GM18502 (cell line): ENCODE results near the gene DDAH1.
A peak's percentile ranks its signal among the peaks of the same experiment; 100 is the strongest.
"Not testable (repeated sequence)": the region's sequence is repeated elsewhere in the genome, so short reads cannot be mapped to it uniquely, and the experiment has no call there.

Experiments used
- ATAC-seq: cut with Tn5 transposase; IDR thresholded peaks from one replicate; pipeline ENCODE4 v1.9.1; 2021; ENCODE audit warnings: mild to moderate bottlenecking; ENCODE audit not compliant: unreplicated experiment, poor library complexity

The DDAH1 gene

DNA sequence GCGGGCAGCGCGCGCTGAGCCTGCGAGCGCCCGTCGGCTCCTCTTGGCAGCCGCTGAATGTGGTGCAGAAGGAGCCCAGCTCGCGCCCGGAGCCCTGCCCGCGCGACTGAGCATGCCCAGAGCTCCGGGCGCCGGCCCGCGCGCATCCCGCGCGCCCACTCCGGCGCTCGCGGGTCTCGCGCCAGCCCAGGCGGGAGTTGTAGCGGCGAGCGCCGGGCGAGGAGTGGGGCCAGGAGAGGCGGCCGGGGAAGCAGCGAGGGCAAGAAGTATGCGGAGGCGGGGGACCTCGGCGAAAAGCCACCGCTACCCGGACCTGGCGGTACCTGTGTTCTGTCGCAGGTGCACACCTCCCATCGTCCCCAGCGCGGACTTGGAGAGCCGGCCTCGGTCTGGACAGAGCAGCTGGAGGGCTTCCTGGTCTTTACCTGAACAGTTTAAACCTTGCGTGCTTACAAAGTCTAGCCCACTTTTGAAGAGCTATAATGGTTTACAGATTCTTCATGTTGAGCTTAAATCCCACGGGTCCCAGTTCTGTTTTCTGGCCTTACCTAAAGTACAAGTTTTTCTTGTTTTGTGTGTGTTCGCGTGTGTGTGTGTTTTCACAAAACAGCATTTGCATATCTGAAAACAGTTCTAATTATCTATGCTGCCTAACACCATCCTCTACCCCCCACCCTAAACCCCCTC, at the start of gene DDAH1:
DDAH1 (minus strand) TSS at position 61 of the 687 bp plus-strand sequence. CDS start 114 bp downstream, outside the sequence.
- peak; percentile 56 for ATAC-seq

DNA sequence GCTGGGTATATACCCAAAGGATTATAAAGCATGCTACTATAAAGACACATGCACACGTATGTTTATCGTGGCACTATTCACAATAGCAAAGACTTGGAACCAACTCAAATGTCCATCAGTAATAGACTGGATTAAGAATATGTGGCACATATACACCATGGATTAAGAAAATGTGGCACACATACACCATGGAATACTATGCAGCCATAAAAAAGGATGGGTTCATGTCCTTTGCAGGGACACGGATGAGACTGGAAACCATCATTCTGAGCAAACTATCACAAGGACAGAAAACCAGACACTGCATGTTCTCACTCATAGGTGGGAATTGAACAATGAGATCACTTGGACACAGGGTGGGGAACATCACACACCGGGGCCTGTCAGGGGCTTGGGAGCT, 49.0 kb upstream of the DDAH1 start:
- ATAC-seq: not testable (repeated sequence)

DNA sequence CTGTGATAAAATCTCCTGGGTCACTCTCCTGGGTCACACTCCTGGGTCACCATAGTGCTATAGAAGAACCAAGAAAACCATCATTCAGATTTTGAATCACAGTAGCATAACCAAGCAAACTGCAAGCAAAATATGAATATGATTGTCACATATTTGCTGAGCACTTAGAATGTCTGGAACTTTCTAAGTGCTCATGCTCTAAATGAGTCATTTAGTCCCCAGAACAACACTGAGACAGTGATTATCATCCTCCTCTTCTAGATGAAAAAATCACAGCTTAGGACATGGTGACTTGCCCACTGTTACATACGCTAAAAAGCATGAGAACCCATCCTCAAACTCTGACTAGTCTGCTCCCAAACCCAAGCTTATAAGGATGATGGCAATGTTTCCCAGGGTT, 39.5 kb upstream of the DDAH1 start:
- ATAC-seq: no peak

DNA sequence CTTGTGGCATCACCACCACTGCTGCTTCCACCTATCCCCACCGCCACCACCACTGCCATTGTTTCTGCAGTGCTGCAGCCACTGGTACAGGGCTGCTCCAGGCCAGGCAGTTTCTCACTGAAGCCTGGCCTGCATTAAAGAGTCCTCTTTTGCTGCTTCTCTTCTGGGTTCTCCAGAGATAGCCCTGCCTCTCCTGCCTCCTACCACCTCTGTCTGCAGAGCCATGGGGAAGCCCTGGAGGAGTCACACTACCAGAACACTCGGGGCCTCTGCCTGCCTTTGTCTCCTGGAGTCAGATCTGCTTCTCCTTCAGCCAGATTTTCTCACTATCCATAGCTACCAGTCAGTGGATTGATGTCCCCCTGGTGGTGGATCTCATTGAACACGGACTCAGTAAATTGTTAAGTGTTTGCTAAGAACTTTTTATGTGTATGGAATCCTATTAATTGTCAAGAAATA, 37.7 kb upstream of the DDAH1 start:
- no peak for ATAC-seq

DNA sequence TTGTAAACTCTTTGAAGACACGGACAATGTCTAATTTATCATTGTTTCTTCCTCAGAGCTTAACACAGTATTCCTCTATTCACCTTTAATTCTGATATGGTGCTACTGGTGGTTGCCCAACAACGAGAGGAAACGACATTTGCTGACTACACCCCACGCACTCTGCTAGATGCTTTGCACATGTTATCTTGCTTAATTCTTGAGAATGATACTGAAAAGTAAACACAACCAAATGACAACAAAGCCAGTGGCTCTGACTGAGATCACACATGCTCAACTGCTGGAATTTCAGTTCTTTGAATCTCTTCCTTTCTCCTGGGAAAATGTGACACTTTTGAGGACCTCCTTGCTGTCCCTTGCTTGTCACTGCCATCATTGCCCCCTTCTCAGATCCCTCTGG, 37.2 kb upstream of the DDAH1 start:
- ATAC-seq: no peak

DNA sequence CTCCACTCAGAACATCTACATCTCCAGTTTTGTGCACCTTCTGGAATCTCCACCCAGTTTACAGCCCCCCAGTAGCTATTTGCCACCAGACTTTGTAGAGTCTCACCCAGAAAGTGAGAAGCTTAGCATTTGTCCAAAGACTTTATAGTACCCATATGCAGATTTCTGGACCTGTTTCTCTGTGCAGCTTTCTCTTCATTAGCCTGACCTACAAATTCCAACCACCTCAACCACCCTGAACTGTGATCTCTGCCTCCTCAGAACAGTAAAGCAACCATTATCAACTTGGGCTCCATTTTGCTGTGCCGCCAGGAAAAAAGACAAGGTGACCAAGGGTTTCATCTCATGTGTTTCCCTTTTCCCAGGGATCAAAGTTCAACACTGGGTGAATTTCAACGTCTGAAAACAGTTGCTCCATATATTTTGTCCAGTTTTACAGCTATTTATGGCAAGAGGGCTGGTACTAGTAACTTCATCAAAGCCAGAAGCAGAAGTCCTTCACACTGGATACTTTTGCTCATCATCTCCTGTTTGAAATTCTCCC, 36.5 kb upstream of the DDAH1 start:
- no peak for ATAC-seq

DNA sequence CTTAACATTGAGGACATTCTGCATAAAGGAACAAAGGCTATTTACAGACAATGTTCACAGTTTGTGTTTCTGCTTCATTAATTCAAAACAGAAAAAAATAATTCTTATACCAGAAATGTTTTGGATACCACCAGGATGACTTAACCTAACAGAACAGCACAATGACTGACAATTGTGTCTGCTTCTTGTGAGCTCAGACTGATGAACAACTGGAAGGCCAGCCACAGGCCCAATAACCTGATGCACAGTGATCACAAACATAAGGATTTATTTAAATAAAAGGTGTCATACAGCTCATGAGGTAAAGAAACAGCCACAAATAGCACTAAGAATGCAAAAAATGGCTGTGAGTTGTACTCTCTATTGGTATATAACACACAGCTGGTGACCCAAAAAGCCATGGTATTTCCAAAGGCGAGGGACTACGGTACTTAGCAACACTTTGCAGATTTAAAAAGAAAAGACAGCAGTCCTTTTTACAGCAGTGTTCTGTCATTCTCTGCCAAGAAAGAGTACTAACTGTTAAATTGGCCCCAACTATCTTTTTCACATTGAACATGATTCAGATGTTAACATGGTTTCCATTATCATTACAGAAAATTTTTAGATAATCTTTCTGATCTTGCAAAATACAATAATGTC, 32.1 kb upstream of the DDAH1 start:
- no peak for ATAC-seq

DNA sequence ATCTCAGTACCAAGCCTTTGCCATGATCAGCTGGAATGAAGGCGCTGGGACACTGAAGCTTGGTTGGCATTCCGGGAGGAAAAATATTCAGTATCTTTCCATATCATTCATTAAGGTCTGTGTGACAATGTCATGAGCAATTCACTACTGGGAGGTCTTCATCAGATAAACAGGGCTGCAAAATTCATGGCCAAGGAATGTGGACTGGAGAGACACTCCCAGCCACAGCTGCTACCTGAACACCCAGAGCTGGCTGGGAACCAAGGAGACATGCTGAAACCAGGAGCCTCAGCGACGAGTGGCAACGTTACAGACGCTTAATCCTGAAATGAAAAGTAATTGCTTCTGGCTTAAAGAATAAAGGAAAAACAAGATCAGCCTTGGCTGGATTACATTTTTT, 30.6 kb upstream of the DDAH1 start:
- no peak for ATAC-seq

DNA sequence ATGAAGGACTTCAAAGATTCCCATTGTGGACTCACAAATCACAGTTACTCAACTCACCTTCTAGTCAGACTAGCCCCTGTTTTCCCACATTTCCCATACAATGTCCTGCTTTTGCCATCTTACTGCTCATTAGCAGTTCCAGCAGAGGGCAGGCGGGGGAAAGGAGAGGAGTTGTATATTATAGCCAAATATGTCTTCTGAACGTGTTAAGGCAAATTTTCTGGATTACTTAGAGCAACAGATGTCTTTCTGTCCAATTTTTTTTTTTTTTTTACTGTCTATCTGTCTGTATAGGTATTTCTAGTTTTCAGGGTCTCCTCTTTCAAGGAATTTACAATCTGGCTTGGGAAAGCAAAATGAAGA, 29.9 kb upstream of the DDAH1 start:
- no peak for ATAC-seq

DNA sequence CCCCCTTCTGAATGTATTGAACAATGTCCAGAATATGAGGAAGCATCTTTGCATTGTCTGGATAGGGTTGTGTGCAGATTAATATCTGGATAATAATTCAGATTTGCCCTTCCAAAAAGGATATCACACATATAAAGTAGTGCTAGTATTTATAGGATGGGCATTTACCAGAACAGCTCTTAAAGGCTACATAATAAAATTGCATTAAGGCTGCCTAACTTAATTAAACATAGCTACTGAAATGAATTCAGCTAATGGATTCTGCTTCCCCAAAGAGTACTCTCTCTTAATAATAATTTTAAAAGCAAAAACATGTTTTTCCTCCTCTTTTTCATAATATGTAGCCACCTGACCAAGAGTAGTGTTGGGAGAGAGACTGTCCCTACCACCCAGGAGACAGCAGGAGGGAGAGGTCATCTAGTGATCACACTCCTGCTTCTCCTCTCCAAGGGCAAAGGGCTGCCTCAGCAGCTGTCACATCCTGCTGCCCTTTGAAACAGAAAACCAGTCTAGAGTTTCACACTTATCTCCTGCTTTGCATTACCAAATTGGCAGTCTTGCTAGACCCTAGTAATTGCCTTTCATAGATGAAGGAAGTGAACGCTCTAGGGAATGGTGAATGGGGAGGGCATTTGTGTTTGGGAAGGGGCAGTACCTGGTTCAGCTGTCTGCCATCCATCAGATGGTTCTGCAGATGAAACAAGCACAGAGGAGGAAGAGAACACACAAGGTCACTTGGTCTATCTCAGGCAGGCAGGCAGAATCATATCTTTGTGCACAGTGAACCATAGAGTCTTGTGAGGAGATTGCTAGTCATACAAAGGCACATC, 29.3 kb upstream of the DDAH1 start:
- peak; percentile 42 for ATAC-seq

DNA sequence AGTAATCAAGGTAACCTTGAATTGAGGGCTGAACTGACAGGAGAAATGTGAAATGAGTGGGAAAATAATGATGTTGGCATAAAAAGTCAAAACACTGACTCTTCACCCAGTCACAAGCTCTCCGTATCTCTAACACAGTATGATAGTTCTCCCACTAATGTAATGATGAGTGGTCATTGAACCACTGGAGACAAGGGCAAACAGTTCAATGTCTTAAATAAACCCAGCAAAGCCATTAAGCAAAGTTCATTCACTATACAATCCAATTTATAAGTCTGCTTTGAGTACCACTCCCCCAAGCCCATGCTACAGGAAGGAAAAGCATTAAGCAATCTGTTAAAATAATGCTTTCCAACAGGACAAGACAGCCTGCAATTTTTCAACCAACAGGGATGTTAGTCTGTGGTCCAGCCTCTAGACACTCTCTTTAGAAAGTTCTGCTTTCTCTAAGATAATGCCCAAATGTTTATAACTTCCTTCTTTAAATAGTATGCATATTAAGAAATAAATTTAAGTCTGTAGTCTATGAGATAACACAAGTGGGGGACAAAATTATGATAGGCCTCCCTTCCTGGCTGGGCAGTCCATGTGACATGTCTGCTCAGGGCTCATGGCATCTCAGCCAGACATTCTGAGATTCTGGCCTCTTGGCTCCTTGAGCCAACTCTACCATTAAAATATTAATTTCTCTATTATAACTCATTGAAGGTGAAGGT, 25.5 kb upstream of the DDAH1 start:
- ATAC-seq: no peak

DNA sequence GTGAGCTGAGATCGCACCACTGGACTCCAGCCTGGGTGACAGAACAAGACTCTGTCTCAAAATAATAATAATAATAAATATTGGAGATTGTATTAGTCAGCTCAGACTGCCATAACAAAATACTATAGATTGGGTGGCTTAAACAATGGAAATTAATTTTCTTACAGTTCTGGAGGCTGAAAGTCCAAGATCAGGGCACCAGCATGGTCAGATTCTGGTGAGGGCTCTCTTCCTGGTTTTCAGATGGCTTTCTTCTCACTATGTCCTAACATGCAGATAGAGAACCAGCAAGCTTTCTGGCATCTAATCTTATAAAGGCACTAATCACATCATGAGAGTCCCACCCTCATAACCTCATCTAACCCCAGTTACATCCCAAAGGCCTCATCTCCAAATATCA, 23.2 kb upstream of the DDAH1 start:
- no peak for ATAC-seq

DNA sequence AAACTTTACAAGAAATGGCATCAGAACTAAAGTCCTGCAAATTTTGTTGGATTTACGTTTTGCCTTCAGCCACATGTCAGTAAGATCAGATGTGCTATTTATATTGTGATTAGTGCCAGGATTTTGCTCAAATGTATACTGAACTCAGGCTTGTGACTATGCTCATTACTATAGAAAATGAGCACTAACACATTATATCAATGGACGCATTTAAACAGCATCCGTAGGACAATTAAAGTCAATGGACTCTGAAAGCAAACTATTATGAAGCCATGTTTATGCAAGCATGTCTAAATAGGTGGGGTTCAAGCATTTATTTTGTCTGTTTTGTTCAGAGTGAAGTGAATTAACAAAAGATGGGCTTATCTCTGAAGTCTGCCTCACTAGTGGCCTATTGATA, 20.6 kb upstream of the DDAH1 start:
- no peak for ATAC-seq

DNA sequence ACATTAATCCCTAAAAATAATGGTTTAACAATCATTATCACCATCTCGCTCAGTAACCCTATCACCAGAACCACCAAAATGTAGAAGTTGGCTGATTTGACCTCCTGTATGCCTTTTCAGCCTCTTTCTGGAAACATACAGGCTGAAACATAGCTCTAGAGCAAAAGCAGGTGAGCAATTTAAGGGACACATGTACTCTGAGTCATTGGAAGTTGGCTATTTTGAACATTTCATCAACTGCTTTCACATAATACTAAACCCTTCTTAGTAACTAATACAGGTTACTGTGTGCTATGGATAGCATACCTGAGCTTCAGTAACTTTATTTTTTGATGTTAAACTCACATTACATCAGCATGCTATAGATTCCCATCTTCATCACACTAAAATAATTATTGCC, 19.8 kb upstream of the DDAH1 start:
- no peak for ATAC-seq

DNA sequence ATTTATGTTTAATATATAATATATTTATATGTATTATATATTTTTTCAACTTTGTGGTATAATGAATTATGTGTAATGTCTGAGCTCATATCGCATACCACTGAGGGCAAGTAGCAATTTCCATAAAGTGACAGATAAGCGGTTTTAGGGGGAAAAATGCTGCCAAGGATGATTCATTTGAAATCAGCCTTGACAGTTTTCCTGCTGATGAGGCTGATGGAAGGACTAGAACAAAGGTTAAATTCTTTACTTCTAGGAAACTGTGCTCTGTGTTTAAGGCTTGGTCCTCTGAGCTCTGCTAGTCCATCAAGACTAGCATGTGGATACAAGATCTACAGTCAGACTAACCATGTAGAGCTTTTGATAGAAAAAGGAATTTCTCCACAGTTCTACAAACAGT, 19.3 kb upstream of the DDAH1 start:
- no peak for ATAC-seq

DNA sequence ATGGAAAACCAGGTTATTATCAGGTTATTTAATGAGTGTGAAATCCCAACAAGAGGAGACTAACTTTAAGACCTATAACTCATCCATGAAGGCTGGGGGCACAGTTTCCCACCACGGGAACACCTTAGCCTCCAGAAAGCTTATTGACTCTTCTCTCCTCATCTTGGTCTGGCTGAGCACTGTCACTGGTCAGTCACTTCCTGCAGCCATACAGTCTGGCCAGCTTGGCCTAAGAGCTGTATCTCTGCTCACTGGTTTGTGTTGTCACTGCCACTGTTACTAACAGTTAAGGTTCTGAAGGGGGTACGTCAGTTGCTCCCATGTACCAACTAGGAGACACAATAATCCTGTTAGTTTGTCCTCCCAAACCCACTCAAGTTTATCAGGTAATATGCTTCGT, 16.7 kb upstream of the DDAH1 start:
- no peak for ATAC-seq

DNA sequence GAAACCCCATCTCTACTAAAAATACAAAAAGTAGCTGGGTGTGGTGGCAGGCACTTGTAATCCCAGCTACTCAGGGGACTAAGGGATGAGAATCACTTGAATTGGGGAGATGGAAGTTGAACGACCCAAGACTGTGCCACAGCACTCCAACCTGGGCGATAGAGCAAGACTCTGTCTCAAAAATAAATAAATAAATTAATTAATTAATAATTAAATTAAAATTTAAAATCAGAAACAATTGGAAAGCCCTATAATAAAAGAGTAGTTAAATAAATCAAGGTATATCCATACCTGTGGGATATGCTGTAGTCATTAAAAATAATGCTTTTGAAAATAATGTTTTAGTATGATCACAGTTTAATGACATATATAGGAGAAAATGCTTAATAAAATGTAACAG, 15.6 kb upstream of the DDAH1 start:
- ATAC-seq: no peak

DNA sequence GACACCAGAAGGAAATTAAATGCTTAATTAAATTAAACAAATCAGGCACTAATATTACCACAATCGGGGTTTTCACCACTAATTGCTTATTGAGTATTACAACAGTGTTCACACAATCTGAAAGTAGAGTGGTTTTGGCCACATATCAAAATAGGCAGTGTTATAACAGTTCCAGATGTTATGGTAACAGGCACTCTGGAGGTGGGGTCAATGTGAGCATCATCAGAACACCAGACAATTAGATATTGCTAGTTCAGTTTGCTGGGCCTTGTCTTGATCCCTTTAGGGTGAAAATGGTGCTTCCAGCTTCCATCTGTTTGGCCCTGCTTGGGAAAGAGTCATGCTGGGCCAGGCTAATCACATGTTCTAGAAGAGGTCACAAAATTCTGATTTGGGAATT, 14.5 kb upstream of the DDAH1 start:
- ATAC-seq: no peak

DNA sequence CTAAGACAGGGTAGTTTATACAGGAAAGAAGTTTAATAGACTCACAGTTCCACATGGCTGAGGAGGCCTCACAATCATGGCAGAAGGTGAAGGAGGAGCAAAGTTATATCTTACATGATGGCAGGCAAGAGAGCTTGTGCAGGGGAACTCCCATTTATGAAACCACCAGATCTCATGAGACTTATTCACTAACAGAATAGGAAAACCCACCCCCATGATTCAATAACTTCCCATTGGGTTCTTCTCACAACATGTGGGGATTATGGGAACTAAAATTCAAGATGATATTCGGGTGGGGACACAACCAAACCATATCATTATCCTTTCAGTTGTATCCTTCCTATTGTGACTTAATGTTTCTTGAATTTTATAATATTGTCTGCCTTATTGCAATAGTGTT, 13.4 kb upstream of the DDAH1 start:
- no peak for ATAC-seq

DNA sequence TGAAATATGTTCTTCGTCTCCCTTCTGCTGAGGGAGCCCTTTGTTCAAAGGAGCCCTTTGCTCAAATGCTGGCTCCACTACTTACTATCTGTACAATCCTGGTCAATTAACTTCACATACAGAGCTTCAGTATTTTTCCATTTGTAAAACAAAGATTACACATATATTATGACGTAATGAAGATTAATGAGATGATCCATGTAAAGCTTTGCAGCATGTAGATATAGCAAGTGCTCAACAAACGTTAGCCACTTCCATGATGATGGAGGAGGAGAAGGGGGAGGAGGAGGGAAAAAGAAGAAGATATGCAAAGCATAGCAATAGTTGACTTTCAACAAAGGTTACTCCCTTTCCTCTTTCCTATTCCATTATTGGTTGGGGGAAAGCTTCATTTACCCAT, 10.1 kb upstream of the DDAH1 start:
- ATAC-seq: no peak

DNA sequence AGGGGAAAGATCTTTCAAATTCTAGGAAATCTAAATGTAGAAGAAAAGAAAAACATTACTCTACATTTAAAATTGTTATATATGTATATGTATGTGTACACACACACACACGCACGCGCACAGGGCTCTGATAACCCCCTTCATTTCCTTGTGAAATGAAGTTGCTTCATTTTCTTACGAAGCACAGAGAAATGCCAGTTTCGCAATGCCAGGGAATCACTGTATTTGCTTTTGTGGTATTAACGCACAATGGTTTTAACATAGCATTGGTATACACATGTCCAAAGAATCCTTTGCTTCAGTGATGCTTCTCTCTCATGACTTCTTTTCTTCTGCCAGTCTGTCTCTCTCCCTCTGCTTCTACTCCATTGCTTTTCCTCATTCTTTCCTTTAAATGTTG, 8.4 kb upstream of the DDAH1 start:
- no peak for ATAC-seq
